ENCODE data around the gene HSD17B1.

Gene HSD17B1

DNA sequence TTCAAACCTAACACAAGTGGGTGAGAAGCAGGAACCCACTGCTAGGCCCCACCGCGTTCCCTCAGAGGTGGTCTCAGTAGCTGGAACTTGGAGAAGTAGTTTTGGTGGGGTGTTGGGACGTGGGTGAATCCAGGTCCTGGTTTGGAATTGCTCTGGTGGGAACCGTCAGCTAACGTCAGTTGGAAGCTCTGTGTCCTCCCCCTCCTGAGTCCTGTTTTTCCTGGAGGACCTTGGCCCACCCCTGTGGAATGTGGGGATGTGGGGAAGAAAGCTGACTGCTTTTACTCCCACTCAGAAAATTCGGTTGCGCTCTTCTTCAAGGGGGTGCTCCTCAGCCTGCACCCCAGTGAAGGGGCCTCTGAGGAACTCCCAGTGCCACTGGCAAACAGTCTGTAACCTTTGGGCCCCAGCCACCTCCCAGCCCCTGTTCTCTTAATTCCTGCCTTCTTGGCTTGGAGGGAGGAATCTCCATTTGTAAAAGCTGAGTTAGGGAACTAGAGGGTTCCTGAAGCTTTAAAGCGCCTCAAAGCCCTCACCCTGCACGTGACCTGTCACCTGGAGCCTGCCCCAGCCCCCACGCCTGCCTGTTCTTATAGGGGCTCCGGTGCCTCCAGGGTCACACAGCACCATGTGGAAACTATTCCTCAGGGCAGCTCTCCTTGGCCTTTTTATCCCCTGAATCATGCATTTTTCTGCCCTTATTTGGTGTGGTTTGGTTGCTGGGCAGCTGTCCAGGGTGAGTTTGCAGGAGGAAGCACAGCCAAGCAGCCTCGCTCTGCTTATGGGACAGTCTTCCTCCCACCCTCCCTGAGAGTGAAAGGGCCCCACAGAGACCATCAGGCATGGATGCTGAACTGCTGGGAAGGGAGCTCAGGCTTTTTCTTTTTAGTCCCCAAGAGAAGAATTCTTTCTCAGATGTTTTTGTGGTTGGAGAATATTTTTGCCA lies 32.9 kb upstream of the HSD17B1 start:
- TF ChIP-seq TAF1 (IDR thresholded peaks at IDR 0.05; ENCODE audit: borderline replicate concordance, insufficient read depth, low read length): no peak
- TF ChIP-seq SIN3A (IDR thresholded peaks at IDR 0.05; ENCODE audit: borderline replicate concordance, insufficient read depth, low read length): peak; percentile 71; the same call in 1 of the 2 replicates
- TF ChIP-seq FOXP2 (optimal IDR thresholded peaks at IDR 0.05; ENCODE audit: borderline replicate concordance, extremely low read depth, extremely low read length, insufficient read depth): no peak
- no peak for TF ChIP-seq POLR2AphosphoS5 (IDR thresholded peaks at IDR 0.05; ENCODE audit: low read depth, low read length)
- TF ChIP-seq, protein P1, sequence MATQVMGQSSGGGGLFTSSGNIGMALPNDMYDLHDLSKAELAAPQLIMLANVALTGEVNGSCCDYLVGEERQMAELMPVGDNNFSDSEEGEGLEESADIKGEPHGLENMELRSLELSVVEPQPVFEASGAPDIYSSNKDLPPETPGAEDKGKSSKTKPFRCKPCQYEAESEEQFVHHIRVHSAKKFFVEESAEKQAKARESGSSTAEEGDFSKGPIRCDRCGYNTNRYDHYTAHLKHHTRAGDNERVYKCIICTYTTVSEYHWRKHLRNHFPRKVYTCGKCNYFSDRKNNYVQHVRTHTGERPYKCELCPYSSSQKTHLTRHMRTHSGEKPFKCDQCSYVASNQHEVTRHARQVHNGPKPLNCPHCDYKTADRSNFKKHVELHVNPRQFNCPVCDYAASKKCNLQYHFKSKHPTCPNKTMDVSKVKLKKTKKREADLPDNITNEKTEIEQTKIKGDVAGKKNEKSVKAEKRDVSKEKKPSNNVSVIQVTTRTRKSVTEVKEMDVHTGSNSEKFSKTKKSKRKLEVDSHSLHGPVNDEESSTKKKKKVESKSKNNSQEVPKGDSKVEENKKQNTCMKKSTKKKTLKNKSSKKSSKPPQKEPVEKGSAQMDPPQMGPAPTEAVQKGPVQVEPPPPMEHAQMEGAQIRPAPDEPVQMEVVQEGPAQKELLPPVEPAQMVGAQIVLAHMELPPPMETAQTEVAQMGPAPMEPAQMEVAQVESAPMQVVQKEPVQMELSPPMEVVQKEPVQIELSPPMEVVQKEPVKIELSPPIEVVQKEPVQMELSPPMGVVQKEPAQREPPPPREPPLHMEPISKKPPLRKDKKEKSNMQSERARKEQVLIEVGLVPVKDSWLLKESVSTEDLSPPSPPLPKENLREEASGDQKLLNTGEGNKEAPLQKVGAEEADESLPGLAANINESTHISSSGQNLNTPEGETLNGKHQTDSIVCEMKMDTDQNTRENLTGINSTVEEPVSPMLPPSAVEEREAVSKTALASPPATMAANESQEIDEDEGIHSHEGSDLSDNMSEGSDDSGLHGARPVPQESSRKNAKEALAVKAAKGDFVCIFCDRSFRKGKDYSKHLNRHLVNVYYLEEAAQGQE (IDR thresholded peaks at IDR 0.05; ENCODE audit: insufficient read depth in 1 of 2, low read depth in 2 of 2, low read length in 2 of 2): peak; percentile 69 to 87; a peak in 3 of 4 replicates

DNA sequence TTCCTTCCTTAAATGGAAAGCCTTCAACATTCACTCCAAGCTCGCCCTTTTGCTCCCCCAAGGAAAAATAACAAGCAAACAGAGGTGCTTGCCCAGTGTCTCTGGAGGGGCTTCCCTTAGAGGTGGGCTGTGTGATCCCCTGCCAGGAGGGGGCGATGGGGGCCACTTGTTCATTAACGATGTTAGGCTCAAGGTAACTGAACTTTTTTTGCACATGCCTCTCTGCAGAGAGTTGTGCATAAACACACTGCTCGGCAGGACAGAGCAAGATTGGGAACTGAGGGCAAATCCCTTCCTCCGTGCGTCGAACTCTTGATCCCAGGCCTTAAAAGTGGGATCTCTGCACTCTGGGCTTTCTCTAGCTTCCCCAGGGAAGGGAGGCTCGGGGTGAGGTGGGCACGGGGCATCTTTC lies 32.2 kb upstream of the HSD17B1 start:
- no peak for TF ChIP-seq FOXP2 (optimal IDR thresholded peaks at IDR 0.05; ENCODE audit: borderline replicate concordance, extremely low read depth, extremely low read length, insufficient read depth)
- TF ChIP-seq TAF1 (IDR thresholded peaks at IDR 0.05; ENCODE audit: borderline replicate concordance, insufficient read depth, low read length): no peak
- TF ChIP-seq POLR2AphosphoS5 (IDR thresholded peaks at IDR 0.05; ENCODE audit: low read depth, low read length): no peak

DNA sequence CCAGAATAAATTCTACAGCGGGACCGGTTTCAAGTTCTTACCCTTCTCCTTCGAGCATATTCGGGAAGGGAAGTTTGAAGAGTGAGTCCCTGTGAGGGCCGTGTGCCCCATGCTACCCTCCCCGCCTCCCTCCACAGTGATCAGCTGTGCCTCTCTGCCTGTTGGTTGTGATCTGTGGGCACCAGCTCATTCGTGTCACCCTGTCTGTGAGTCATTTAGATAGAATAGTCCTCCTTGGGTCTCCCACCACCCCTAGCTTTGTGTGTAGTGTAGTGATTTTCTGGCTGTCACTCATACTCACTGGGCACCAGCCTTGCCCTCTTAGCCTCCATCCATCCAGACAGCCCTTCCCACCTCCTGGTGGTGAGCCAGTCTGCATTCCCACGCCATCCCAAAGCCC lies 31.7 kb upstream of the HSD17B1 start:
- no peak for TF ChIP-seq FOXP2 (optimal IDR thresholded peaks at IDR 0.05; ENCODE audit: borderline replicate concordance, extremely low read depth, extremely low read length, insufficient read depth)
- TF ChIP-seq, protein P1 (IDR thresholded peaks at IDR 0.05; ENCODE audit: insufficient read depth in 1 of 2, low read depth in 2 of 2, low read length in 2 of 2): no peak
- no peak for TF ChIP-seq TAF1 (IDR thresholded peaks at IDR 0.05; ENCODE audit: borderline replicate concordance, insufficient read depth, low read length)
- TF ChIP-seq SIN3A (IDR thresholded peaks at IDR 0.05; ENCODE audit: borderline replicate concordance, insufficient read depth, low read length): no peak
- TF ChIP-seq POLR2AphosphoS5 (IDR thresholded peaks at IDR 0.05; ENCODE audit: low read depth, low read length): no peak

DNA sequence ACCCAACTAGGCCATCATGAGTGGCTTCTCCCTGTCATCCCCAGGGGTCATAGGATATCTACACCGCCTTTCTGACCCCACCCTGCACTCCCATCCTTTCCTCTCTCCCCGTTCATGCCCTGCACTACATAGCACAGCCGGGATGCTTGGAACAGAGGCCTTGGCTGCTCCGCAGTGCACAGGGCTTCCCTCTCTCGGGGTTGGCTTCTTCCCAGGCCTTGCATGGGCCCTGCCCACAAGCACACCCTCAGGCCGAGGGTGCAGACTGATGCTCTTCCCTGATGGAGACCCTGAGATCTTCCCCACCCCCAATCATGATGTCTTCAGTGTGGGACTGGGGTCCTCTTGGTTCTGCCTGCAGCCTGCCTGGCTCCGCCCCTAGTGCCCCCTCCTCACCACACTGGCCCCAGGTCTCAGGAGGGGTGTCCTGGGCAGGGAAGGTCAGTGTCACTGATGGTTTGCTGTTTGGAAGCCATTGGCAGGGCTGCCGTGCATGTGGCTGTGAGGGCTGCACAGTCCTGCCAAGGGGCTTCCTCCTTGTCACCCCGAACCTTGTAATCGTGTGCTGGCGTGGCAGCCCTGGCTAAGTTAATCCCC lies 31.0 kb upstream of the HSD17B1 start:
- TF ChIP-seq FOXP2 (optimal IDR thresholded peaks at IDR 0.05; ENCODE audit: borderline replicate concordance, extremely low read depth, extremely low read length, insufficient read depth) (no peak), POLR2AphosphoS5 (IDR thresholded peaks at IDR 0.05; ENCODE audit: low read depth, low read length) (no peak), TAF1 (IDR thresholded peaks at IDR 0.05; ENCODE audit: borderline replicate concordance, insufficient read depth, low read length) (no peak), SIN3A (IDR thresholded peaks at IDR 0.05; ENCODE audit: borderline replicate concordance, insufficient read depth, low read length) (no peak)
- TF ChIP-seq, protein P1 (IDR thresholded peaks at IDR 0.05; ENCODE audit: insufficient read depth in 1 of 2, low read depth in 2 of 2, low read length in 2 of 2): no peak

DNA sequence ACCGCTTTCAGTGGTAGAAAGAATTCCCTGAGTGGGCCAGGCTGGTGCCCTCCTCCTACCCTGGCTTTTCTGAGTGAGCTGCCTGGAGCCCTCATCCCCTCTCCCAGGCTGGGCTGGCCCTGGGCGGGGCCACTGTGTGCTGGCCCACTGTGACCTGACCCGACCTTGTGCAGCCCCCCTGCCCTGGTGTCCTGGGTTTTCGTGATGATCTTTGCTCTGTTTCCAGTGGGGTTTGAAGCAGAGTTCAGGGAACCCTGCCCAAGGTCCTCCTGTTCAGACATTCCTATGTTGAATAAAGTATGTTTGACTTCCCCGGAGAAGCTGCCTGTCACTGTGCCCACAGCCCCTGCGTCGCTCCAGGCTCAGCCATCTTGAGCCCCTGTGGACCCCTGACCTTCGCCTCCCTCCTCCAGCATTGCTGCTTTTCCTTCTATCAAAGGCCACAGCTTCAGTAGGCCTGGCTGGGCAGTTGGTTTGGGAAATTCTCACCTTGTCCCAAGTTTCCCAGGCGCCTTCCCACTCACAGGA lies 30.4 kb upstream of the HSD17B1 start:
- TF ChIP-seq SIN3A (IDR thresholded peaks at IDR 0.05; ENCODE audit: borderline replicate concordance, insufficient read depth, low read length): no peak
- no peak for TF ChIP-seq TAF1 (IDR thresholded peaks at IDR 0.05; ENCODE audit: borderline replicate concordance, insufficient read depth, low read length)
- no peak for TF ChIP-seq FOXP2 (optimal IDR thresholded peaks at IDR 0.05; ENCODE audit: borderline replicate concordance, extremely low read depth, extremely low read length, insufficient read depth)
- TF ChIP-seq POLR2AphosphoS5 (IDR thresholded peaks at IDR 0.05; ENCODE audit: low read depth, low read length): no peak

All from PFSK-1 (cell line).